HK-2 (cell line): ENCODE data around the gene FBXW2.
A peak's percentile ranks its signal among the peaks of the same experiment; 100 is the strongest.

Source experiments
- DNase-seq: peaks from one replicate; pipeline ENCODE4 v3.0.0-alpha.2; 2018; ENCODE audit not compliant: unreplicated experiment

Gene FBXW2

DNA sequence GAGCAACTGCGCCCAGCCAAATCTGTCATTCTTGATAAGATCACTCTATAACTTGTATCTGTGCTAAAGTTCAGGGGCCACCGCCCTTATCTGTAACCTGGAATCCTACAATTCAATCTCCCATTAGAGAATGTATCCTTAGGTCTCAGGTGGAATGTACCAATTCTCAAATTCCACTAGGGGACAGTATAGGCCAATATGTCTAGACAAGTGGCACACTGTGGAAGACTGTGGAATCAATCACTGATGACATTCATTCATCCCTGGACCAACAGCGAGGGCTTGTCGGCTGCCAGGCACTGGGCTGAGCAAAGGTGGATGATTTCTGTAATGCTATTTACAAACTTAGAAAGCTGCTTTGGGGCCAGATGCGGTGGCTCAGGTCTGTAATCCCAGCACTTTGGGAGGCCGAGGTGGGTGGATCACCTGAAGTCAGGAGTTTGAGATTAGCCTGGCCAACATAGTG is 50.2 kb downstream of the FBXW2 start:
- no peak for DNase-seq

- DNase-seq = no peak
Observed at GRCh38 chr9:120741701-120742100, 51.5 kb downstream of the FBXW2 start.

GRCh38 chr9:120741191-120741590 is 52.0 kb downstream of the FBXW2 start:
- DNase-seq = no peak

- DNase-seq = no peak
Observed at GRCh38 chr9:120740132-120740531, 53.1 kb downstream of the FBXW2 start.

GRCh38 chr9:120737416-120738165 is 55.6 kb downstream of the FBXW2 start:
- DNase-seq = no peak

DNA sequence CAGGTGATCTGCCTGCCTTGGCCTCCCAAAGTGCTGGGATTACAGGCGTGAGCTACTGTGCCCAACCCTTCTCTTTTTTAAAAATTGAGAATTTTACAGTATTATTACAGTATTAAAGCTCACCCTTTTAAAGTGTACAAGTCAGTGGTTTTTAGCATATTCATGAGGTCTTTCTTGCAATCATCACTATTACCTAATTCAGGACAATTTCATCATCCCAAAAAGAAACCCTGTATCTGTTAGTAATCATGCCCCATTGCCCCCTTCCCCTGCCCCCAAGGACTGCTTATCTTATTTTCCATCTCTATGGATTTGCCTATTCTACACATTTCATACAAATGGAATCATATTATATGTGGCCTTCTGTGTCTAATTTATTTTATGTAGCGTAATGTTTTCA is 56.3 kb downstream of the FBXW2 start:
- DNase-seq = no peak

DNA sequence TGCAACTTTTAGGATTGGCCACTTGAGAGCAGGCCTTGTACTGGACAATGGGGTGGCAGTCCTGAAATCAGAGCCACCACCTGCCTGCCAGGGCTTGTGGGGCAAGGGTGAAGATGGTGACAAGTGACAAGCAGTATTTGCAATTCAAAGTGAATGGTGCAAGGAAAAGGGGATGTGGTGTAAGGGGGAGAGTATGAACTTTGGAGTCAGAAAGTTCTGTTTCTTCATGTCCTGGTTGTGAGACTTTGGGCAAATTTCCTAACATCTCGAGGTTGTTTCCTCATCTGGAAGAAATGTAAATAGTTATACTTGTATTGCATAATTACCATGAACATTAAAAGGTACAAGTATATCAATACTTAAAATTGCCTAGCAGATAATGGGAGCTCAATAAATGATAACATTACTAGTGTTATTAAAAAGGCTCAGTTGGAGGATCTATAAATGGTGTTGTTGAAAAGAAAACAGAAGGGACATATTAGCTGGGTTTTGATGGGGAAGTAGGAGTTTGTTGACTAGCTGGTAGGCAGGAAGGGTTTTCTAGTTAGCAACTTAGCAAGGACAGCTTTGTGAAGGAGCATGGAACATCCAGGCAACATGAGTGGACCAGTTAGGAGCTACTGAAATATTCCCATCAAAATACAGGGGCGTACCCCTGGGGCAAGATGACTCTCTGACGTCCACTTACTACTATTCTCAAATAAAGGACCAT is 57.6 kb downstream of the FBXW2 start:
- DNase-seq = no peak

- no peak for DNase-seq
Observed at GRCh38 chr9:120734607-120735410, 58.4 kb downstream of the FBXW2 start.

DNA sequence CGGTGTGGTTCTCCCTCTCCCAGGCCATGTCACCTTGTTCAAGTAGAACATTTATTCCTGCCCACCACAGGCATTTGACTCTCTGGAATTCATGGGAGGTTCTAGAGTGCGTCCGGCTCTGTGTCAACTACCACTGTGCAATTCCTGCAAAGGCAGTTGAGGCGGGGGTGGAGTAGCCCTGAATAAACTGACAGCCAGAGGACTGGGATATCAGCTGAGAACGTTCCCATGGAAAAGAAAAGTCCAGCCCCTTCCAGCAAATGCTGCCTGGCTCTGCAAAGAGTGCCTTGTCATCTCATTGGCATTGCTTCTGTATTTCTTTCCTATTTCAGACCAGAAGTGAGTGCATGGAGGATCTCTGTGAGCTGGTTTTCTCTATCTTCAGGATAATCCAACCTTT is 60.0 kb downstream of the FBXW2 start:
- DNase-seq = peak; percentile 71

DNA sequence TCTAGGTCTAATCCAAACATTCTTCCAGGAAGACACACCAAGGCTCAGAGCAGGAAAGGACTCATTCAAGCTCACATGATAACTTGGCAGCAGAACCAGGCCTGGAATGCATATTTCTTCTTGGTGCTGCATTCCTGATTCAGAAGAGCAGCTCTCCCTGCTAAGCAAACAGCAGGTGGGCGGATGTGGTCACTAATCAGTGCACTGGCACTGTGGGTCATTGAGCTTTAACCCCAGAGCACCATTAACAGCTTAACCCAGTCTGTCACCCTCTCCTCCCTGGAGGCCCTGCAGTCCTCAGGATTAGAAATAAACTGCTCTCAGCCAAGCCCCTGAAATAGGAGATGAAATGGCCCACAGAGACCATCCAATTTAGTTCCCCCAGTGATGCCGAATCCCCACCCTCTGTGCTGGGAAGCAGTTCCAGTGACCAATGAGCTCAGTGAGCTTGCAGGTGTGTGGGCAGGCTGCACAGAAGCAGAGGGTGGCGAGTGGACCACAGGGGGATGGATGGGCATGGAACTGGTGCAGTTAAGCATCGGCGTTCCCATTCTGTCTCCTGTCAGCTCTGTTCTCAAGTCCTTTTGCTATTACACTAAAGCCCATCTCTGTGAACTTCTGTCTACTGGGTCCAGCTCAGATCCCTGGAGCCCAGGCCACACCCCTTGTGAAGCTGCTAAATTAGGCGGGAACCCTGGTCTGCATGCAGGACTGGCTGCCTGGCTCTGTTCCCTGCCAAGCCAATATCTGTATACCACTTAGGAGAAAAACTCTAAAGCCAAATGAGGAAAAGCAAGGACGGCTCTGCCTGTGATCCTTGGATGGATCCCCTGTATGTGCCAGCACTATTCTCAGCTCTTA is 62.3 kb downstream of the FBXW2 start:
- peak; percentile 83 for DNase-seq

- DNase-seq = no peak
Observed at GRCh38 chr9:120729791-120730241, 63.4 kb downstream of the FBXW2 start.

GRCh38 chr9:120726484-120726883 is 66.7 kb downstream of the FBXW2 start:
- DNase-seq = no peak

DNA sequence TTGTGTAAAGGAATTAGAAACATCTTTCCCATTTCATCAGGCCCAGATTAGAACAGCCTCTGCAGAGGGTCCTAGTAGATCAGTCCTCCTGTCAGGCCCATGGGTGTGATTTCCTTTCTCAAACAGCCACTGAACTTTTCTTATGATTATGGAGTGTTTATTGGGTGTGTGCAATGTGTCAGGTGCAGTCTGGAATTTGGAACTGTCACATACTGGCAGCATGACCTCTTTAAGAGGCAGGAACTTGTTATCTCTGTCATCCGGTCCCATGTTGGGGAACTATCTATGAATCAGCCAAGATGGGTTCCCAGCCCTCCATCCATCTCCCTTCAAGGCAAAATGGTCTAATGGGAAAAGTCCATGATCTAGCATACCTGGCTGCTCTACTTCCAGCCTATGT is 67.3 kb downstream of the FBXW2 start:
- no peak for DNase-seq

- no peak for DNase-seq
Observed at GRCh38 chr9:120724757-120725400, 68.3 kb downstream of the FBXW2 start.

GRCh38 chr9:120723565-120723964 is 69.7 kb downstream of the FBXW2 start:
- no peak for DNase-seq

DNA sequence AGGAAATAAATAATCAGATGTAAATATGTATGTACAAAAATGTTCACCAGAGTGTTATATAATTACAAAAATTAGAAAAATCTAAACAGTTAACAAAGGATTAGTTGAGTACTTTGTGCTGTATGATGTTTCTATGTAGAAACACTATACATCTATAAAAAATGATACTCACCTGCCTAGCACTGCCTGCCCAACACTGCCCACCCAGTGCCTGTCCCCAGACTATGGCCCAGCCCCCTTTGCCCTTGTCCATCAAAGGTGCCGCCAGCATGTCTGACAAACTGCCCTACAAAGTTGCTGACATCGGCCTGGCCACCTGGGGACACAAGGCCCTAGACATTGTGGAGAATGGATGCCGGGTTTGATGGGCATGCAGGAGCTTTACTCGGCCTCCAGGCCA is 72.8 kb downstream of the FBXW2 start:
- no peak for DNase-seq

- DNase-seq = no peak
Observed at GRCh38 chr9:120718316-120718715, 74.9 kb downstream of the FBXW2 start.

- DNase-seq = no peak
Observed at GRCh38 chr9:120717176-120717575, 76.0 kb downstream of the FBXW2 start.

DNA sequence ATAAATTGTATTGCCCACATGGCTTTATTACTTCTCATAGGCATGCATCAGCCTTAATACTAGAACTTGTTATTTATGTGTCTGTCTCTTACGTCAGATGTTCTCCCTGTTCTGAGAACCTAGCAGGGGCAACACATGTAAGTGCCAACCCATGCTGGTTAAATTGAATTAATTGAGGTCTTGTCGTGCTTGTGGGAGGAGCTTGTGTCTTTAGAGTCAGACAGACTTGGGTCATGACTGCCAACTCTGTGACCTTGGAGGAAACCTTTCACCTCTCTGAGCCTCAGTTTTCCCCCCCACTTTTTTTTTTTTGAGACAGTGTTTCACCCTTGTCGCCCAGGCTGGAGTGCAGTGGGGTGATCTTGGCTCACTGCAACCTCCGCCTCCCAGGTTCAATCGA is 76.7 kb downstream of the FBXW2 start:
- no peak for DNase-seq

- peak; percentile 75 for DNase-seq
Observed at GRCh38 chr9:120715389-120715924, 77.8 kb downstream of the FBXW2 start.
